Measurements from ENCODE around the gene OTX2. TPM values are rescaled to one million over a fixed set of nuclear protein-coding genes. Genes with fewer than 3 reads are reported as not detected.

OTX2 gene
- not detected in 2 replicates for total RNA-seq

GRCh38 chr14:56810147-56810719 lies at the start of gene OTX2:
OTX2 (minus strand) TSS chr14:56810479; CDS start chr14:56805456, 5,023 bp downstream.

Other genes starting within 250 kb of the OTX2 start
- gene TMEM260, start 230.7 kb downstream of the OTX2 start, total RNA-seq, result 9.7 and 14.6 TPM in 2 replicates